Measurements from ENCODE around the gene PSKH1. TPM values are rescaled to one million over a fixed set of nuclear protein-coding genes. Genes with fewer than 3 reads are reported as not detected.

Gene PSKH1
- polyA plus RNA-seq, 2 of the 4 experiments (the other 2 are of a cell fraction), result 15.1 to 15.8 TPM

GRCh38 chr16:67935101-67935401, 42.0 kb downstream of the PSKH1 start:
- TF ChIP-seq REST (IDR thresholded peaks at IDR 0.05) (no peak), CHD2 (IDR thresholded peaks at IDR 0.05; ENCODE audit: low read length, partially characterized antibody) (no peak), FOSL2 (IDR thresholded peaks at IDR 0.05) (no peak), FOSL2 (CRISPR knock-in tag; IDR thresholded peaks at IDR 0.05) (no peak), ZFP36 (IDR thresholded peaks at IDR 0.05; ENCODE audit: borderline replicate concordance, partially characterized antibody) (no peak), RFX5 (IDR thresholded peaks at IDR 0.05) (no peak), HDAC2 (IDR thresholded peaks at IDR 0.05) (no peak)
- WGBS (ENCODE audit: missing lambda C conversion rate), result 20% methylated on average over 13 of the region's 13 CpGs
- FAIRE-seq, result no peak
- Histone ChIP-seq H3K9me3 (no peaks in the 10 kb centered on the region), H3K4me2 (peak overlapping the region; percentile 89), H3K4me3 (peak overlapping the region; percentile 76), H3K4me1 (peaks cover 16% of the 10 kb centered on the region; the same call in 2 of the 3 replicates), H3K27ac (peak overlapping the region; percentile 88 to 96)
- ChIA-PET CTCF (interaction anchor here (1.0 to 22.2 kb wide), 10 partner anchors 9 to 414 kb away, joined by 3 to 370 read pairs (median 10); partner anchors contain the start of genes EDC4 and NRN1L), POLR2A (interaction anchor here (1.0 to 1.5 kb wide), 7 partner anchors 10 to 129 kb away, joined by 3 to 9 read pairs (median 4); partner anchors contain the start of genes DDX28, DUS2, RANBP10 and TSNAXIP1)
- ATAC-seq, result peak in 1 of 2 experiments; percentile 1; a peak in 3 of 6 replicates
- no peak for DNase-seq (ENCODE audit: low read depth in 1 of 2, low spot score in 1 of 2)

- ChIA-PET CTCF (interaction anchor here (1.0 to 22.2 kb wide), 10 partner anchors 10 to 413 kb away, joined by 3 to 370 read pairs (median 10); partner anchors contain the start of genes EDC4 and NRN1L), POLR2A (interaction anchor here (0.6 to 1.5 kb wide), 9 partner anchors 9 to 129 kb away, joined by 3 to 9 read pairs (median 4); partner anchors contain the start of genes DDX28, DUS2, RANBP10 and TSNAXIP1)
- no peaks in the 10 kb centered on the region for H3K9me3 ChIP-seq
- FAIRE-seq, result peak; percentile 72
- H3K4me1 ChIP-seq, result peaks cover 16% of the 10 kb centered on the region; the same call in 2 of the 3 replicates
- peak; percentile 95 to 100 for DNase-seq (ENCODE audit: low read depth in 1 of 2, low spot score in 1 of 2)
- peak; percentile 85 to 95 for ATAC-seq
- WGBS (ENCODE audit: missing lambda C conversion rate), result 3% methylated on average over 22 of the region's 55 CpGs
- H3K4me3 ChIP-seq, result peak overlapping the region; percentile 76
- H3K27ac ChIP-seq, result peak overlapping the region; percentile 88 to 96
- peak overlapping the region; percentile 89 for H3K4me2 ChIP-seq
- TF ChIP-seq TP53 (CRISPR knock-in tag; IDR thresholded peaks at IDR 0.05), result no peak
- TF ChIP-seq MAX (IDR thresholded peaks at IDR 0.05), result peak; percentile 97
- peak; percentile 53; the same call in 1 of the 3 replicates for TF ChIP-seq BCL3 (IDR thresholded peaks at IDR 0.05)
- TF ChIP-seq PHF8 (IDR thresholded peaks at IDR 0.05; ENCODE audit: borderline replicate concordance, low read depth), result no peak
- TF ChIP-seq CBX8 (IDR thresholded peaks at IDR 0.05), result no peak
- no peak for TF ChIP-seq SMC3 (IDR thresholded peaks at IDR 0.05)
- TF ChIP-seq FOXS1 (CRISPR knock-in tag; IDR thresholded peaks at IDR 0.05), result no peak
- TF ChIP-seq NFE2L2 (conservative IDR thresholded peaks at IDR 0.05; ENCODE audit: low read length), result no peak
- peak; percentile 79 to 87 for TF ChIP-seq JUN (IDR thresholded peaks at IDR 0.05)
- TF ChIP-seq PBX3 (IDR thresholded peaks at IDR 0.05), result peak; percentile 59; the same call in 1 of the 2 replicates
- TF ChIP-seq CHD2 (IDR thresholded peaks at IDR 0.05; ENCODE audit: low read length, partially characterized antibody), result no peak
- no peak for TF ChIP-seq EP300 (IDR thresholded peaks at IDR 0.05)
- no peak for TF ChIP-seq HES2 (IDR thresholded peaks at IDR 0.05)
- TF ChIP-seq EHMT2 (IDR thresholded peaks at IDR 0.05; ENCODE audit: low read depth), result no peak
- no peak for TF ChIP-seq NPAS2 (CRISPR knock-in tag; IDR thresholded peaks at IDR 0.05; ENCODE audit: borderline replicate concordance)
- TF ChIP-seq BHLHE40 (IDR thresholded peaks at IDR 0.05; ENCODE audit: low read depth, low read length), result no peak
- no peak for TF ChIP-seq ZNF302 (CRISPR knock-in tag; IDR thresholded peaks at IDR 0.05)
- no peak for TF ChIP-seq TFCP2L1 (CRISPR knock-in tag; IDR thresholded peaks at IDR 0.05)
- no peak for TF ChIP-seq HOXA7 (CRISPR knock-in tag; IDR thresholded peaks at IDR 0.05)
- TF ChIP-seq KDM1A (IDR thresholded peaks at IDR 0.05; ENCODE audit: low read depth), result no peak
- TF ChIP-seq SREBF2 (IDR thresholded peaks at IDR 0.05), result no peak
- no peak for TF ChIP-seq ELK1 (IDR thresholded peaks at IDR 0.05; ENCODE audit: low read depth, low read length)
- TF ChIP-seq E2F6 (IDR thresholded peaks at IDR 0.05; ENCODE audit: borderline replicate concordance, low read depth), result peak; percentile 80
- no peak for TF ChIP-seq MAFK (IDR thresholded peaks at IDR 0.05; ENCODE audit: partially characterized antibody)
Observed at GRCh38 chr16:67935402-67936123, 42.5 kb downstream of the PSKH1 start.
